SK-N-SH treated with all-trans-retinoic acid at 6 μM for 48 hours (cell line): ENCODE measurements around the gene DOCK4.

Experiments
- ARNTL ChIP-seq: fragments of 450-650 bp; formaldehyde crosslinking; IDR thresholded peaks from 2 replicates; pipeline ENCODE4 v1.5.0; 2020; ENCODE audit warnings: low read depth, mild to moderate bottlenecking, moderate library complexity, borderline replicate concordance
- CREB5 ChIP-seq: fragments of 250-450 bp; sonication (Bioruptor Pico); IDR thresholded peaks from 2 replicates; pipeline ENCODE4 v1.5.1; 2020; ENCODE audit warnings: low read depth, mild to moderate bottlenecking, moderate library complexity
- CSRNP3 ChIP-seq: fragments of 250-450 bp; sonication (Bioruptor Pico); IDR thresholded peaks from 2 replicates; pipeline ENCODE4 v1.5.1; 2021; ENCODE audit warnings: mild to moderate bottlenecking, moderate library complexity
- ESRRG ChIP-seq: fragments of 250-450 bp; sonication (Bioruptor Pico); IDR thresholded peaks from 2 replicates; pipeline ENCODE4 v1.6.1; 2021; ENCODE audit warnings: mild to moderate bottlenecking
- ISL1 ChIP-seq: fragments of 250-450 bp; sonication (Bioruptor Pico); IDR thresholded peaks from 2 replicates; pipeline ENCODE4 v2.1.2; 2022; ENCODE audit warnings: mild to moderate bottlenecking, moderate library complexity
- PATZ1 ChIP-seq: fragments of 250-450 bp; sonication (Bioruptor Pico); IDR thresholded peaks from 2 replicates; pipeline ENCODE4 v1.8.0; 2020; ENCODE audit warnings: mild to moderate bottlenecking, moderate library complexity, borderline replicate concordance
- PPARA ChIP-seq: fragments of 250-450 bp; sonication (Bioruptor Pico); IDR thresholded peaks from 2 replicates; pipeline ENCODE4 v1.5.0; 2020; ENCODE audit warnings: mild to moderate bottlenecking, borderline replicate concordance
- RARB ChIP-seq: fragments of 250-450 bp; sonication (Bioruptor Pico); IDR thresholded peaks from 2 replicates; pipeline ENCODE4 v1.8.0; 2021; ENCODE audit warnings: mild to moderate bottlenecking, moderate library complexity
- SNAI2 ChIP-seq: fragments of 250-450 bp; sonication (Bioruptor Pico); IDR thresholded peaks from 2 replicates; pipeline ENCODE4 v1.5.0; 2020; ENCODE audit warnings: mild to moderate bottlenecking, moderate library complexity
- TCF4 ChIP-seq: fragments of 250-450 bp; sonication (Bioruptor Pico); IDR thresholded peaks from 2 replicates; pipeline ENCODE4 v1.8.0; 2021; ENCODE audit warnings: mild to moderate bottlenecking, moderate library complexity, borderline replicate concordance
- TOX ChIP-seq: fragments of 250-450 bp; sonication (Bioruptor Pico); IDR thresholded peaks from 2 replicates; pipeline ENCODE4 v1.8.0; 2021; ENCODE audit warnings: mild to moderate bottlenecking, moderate library complexity, borderline replicate concordance
- ZFP3 ChIP-seq: fragments of 250-450 bp; sonication (Bioruptor Pico); IDR thresholded peaks from 2 replicates; pipeline ENCODE4 v1.5.0; 2020; ENCODE audit warnings: mild to moderate bottlenecking, moderate library complexity
- ZFP30 ChIP-seq: fragments of 450-650 bp; formaldehyde crosslinking; IDR thresholded peaks from 2 replicates; pipeline ENCODE4 v1.5.0; 2022; ENCODE audit warnings: mild to moderate bottlenecking, moderate library complexity
- ZNF70 ChIP-seq: fragments of 450-650 bp; formaldehyde crosslinking; IDR thresholded peaks from 2 replicates; pipeline ENCODE4 v1.5.0; 2020; ENCODE audit warnings: mild to moderate bottlenecking, moderate library complexity

- TF ChIP-seq TOX (CRISPR knock-in tag) (no peak), PATZ1 (no peak), RARB (CRISPR knock-in tag) (no peak), ARNTL (CRISPR knock-in tag) (no peak), CREB5 (no peak), PPARA (CRISPR knock-in tag) (no peak), ISL1 (CRISPR knock-in tag) (no peak), CSRNP3 (CRISPR knock-in tag) (no peak), ZFP3 (CRISPR knock-in tag) (no peak), ESRRG (no peak), TCF4 (no peak), ZNF70 (CRISPR knock-in tag) (no peak), SNAI2 (CRISPR knock-in tag) (no peak), ZFP30 (no peak)
Measured at GRCh38 chr7:112197322-112197721, 8.9 kb downstream of the DOCK4 start.
